Endothelial cell of umbilical vein (primary cell): Measurements from ENCODE around the gene CEP104.

Experiments used
- EZH2 ChIP-seq: IDR thresholded peaks from 2 replicates; pipeline ENCODE4 v1.6.1; 2012; ENCODE audit warnings: borderline replicate concordance, low read depth, mild to moderate bottlenecking, moderate library complexity, low read length, inconsistent platforms; ENCODE audit not compliant: severe bottlenecking
- FOS ChIP-seq: IDR thresholded peaks from 2 replicates; pipeline ENCODE4 v1.6.1; 2011; ENCODE audit warnings: mild to moderate bottlenecking, low read length, moderate library complexity, borderline replicate concordance; ENCODE audit not compliant: insufficient read depth
- JUN ChIP-seq: IDR thresholded peaks from 2 replicates; pipeline ENCODE4 v1.6.1; 2011; ENCODE audit warnings: borderline replicate concordance, low read depth; ENCODE audit not compliant: insufficient read length, insufficient read depth
- POLR2A ChIP-seq: IDR thresholded peaks from 2 replicates; pipeline ENCODE4 v1.6.1; 2012; ENCODE audit warnings: low read depth, mild to moderate bottlenecking, control low read depth, low read length
- POLR2AphosphoS5 ChIP-seq: IDR thresholded peaks from 2 replicates; pipeline ENCODE4 v1.6.1; 2012; ENCODE audit warnings: low read depth, mild to moderate bottlenecking, control low read depth, low read length, moderate library complexity; ENCODE audit not compliant: insufficient read depth
- TF ChIP-seq, protein P1 (sequence below), 2 donors: IDR thresholded peaks; 1 replicate in 1 of 2; 2 replicates in 1 of 2; pipeline ENCODE4 v1.5.1; 2011; ENCODE audit warnings: low read length in 2 of 2, mild to moderate bottlenecking in 2 of 2, moderate library complexity in 2 of 2, control low read depth in 1 of 2, inconsistent platforms in 1 of 2, low read depth in 1 of 2; ENCODE audit not compliant: insufficient read depth in 1 of 2; ENCODE audit errors: extremely low read depth in 1 of 2
- TF ChIP-seq, protein P2 (sequence below): IDR thresholded peaks from 2 replicates; pipeline ENCODE4 v1.6.1; 2011; ENCODE audit not compliant: insufficient read depth, insufficient read length

DNA sequence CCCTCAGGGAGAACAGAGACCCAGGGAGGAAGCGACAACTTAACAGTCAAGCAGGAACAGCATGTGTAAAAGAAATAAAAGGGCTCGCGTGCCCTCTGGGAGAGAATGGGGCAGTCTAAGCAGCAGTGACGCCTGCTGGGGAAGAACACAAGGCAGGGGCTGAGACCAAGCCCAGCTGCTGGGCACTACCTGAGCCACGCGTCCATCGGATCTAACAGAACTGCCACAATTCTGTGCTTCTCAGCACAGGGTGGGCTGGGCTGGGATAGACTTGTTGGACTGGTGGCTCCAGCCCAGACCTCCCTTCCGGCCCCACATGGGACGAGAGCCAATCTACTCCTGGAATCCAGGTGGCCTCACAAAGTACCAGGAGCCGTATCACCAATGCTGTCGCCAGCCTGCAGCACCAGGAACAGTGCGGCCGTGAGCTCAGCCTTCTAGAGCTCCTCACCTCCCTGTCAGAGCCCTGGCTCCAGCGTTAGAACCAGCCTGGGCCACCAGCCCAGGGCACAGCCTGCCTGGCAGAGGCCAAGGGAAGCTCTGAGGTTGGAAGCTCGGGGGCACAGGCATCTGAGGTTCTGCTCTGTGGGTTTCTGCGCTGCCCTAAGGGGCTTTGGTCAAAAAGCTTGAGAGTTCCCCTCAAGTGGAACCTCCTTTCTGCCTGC, 68.1 kb downstream of the CEP104 start:
- TF ChIP-seq POLR2A (no peak), POLR2AphosphoS5 (no peak), FOS (no peak), EZH2 (no peak), JUN (no peak)
- TF ChIP-seq, protein P1, sequence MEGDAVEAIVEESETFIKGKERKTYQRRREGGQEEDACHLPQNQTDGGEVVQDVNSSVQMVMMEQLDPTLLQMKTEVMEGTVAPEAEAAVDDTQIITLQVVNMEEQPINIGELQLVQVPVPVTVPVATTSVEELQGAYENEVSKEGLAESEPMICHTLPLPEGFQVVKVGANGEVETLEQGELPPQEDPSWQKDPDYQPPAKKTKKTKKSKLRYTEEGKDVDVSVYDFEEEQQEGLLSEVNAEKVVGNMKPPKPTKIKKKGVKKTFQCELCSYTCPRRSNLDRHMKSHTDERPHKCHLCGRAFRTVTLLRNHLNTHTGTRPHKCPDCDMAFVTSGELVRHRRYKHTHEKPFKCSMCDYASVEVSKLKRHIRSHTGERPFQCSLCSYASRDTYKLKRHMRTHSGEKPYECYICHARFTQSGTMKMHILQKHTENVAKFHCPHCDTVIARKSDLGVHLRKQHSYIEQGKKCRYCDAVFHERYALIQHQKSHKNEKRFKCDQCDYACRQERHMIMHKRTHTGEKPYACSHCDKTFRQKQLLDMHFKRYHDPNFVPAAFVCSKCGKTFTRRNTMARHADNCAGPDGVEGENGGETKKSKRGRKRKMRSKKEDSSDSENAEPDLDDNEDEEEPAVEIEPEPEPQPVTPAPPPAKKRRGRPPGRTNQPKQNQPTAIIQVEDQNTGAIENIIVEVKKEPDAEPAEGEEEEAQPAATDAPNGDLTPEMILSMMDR (IDR thresholded peaks at IDR 0.05; ENCODE audit: extremely low read depth in 1 of 2, insufficient read depth in 1 of 2, low read depth in 1 of 2, low read length in 2 of 2) = no peak
- TF ChIP-seq, protein P2, sequence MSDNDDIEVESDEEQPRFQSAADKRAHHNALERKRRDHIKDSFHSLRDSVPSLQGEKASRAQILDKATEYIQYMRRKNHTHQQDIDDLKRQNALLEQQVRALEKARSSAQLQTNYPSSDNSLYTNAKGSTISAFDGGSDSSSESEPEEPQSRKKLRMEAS = no peak
